Breast epithelium (tissue), 4 donors: ENCODE results near the gene CTNNA3. TPM values are rescaled to one million over a fixed set of nuclear protein-coding genes. Genes with fewer than 3 reads are reported as not detected.

Source experiments
- DNase-seq, 2 donors: peaks; one replicate each; pipeline ENCODE4 v3.0.0-alpha.2; 2019; ENCODE audit warnings: low spot score in 2 of 2
- H3K27ac ChIP-seq, 2 donors: fragments of 200-600 bp; sonication (generic) in 1 of 2; one replicate each; pipeline ENCODE4 v1.5.1; 2016 to 2019; ENCODE audit warnings: mild to moderate bottlenecking in 1 of 2
- H3K27me3 ChIP-seq, 2 donors: fragments of 200-600 bp; sonication (generic) in 1 of 2; one replicate each; pipeline versions ENCODE4 v1.5.1 to v1.6.0; 2017 to 2019; ENCODE audit warnings: control low read depth in 1 of 2, mild to moderate bottlenecking in 1 of 2
- H3K36me3 ChIP-seq: fragments of 200-600 bp; one replicate; pipeline ENCODE4 v1.5.1; 2019
- H3K4me1 ChIP-seq, 2 donors: fragments of 200-600 bp; sonication (generic); one replicate each; pipeline ENCODE4 v1.5.1; 2016 to 2019; ENCODE audit warnings: control low read depth in 1 of 2
- H3K4me3 ChIP-seq, 3 donors: fragments of 200-600 bp; sonication (generic); 1 replicate in 2 of 3; 2 replicates in 1 of 3; pipeline ENCODE4 v1.5.1; 2016 to 2019; ENCODE audit warnings: mild to moderate bottlenecking in 3 of 3, moderate library complexity in 2 of 3
- H3K9me3 ChIP-seq, 2 donors: fragments of 200-600 bp; sonication (generic) in 1 of 2; one replicate each; pipeline ENCODE4 v1.5.1; 2016 to 2019; ENCODE audit warnings: control low read depth in 1 of 2
- CTCF ChIP-seq, 3 donors: fragments of 450-650 bp; IDR thresholded peaks; one replicate each; pipeline ENCODE4 v1.5.1; 2016 to 2017; ENCODE audit warnings: antibody characterized with exemption in 3 of 3, mild to moderate bottlenecking in 3 of 3, moderate library complexity in 3 of 3
- POLR2A ChIP-seq: fragments of 450-650 bp; IDR thresholded peaks from one replicate; pipeline ENCODE4 v1.6.1; 2016; ENCODE audit warnings: antibody characterized with exemption, mild to moderate bottlenecking, moderate library complexity
- POLR2AphosphoS5 ChIP-seq, 3 donors: sonication (generic); formaldehyde crosslinking; IDR thresholded peaks; one replicate each; pipeline ENCODE4 v1.6.1; 2017; ENCODE audit warnings: antibody characterized with exemption in 3 of 3
- intact Hi-C: fragments of 100-400 bp; cut with DNase I; formaldehyde crosslinking; loops from one replicate; pipeline ENCODE4 v1.15.1; 2023; ENCODE audit warnings: low total_unique reads
- total RNA-seq, 3 donors: library from RNA; depleted of rRNA; stranded (reverse); fragments of >200 nt; gene quantifications; one replicate each; pipeline ENCODE4 v1.1.0, GENCODE V29; 2016

CTNNA3 gene
- total RNA-seq, 3 donors from 2014 or later: 0.33 to 1.1 (median 0.59) TPM

DNA sequence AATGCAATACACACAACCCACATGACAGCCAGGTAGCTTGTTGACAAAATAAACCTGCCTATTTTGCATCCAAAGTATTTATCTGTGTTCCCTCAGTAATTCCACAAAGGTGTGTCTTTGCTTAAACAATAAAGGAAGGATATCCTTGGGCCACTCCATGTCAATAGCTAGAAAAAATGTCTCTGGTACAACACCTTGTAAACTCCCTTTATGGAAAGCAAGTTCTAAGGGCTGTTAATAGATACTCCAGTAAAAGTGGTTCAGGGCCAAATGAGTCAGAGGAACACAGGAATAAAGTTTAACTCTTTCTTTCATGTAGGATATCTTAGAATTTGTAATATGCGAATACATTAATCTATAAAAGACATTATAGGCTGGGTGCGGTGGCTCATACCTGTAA, 867.0 kb downstream of the CTNNA3 start:
- intact Hi-C loops: no loop called here
- no peak for DNase-seq
- Histone ChIP-seq H3K4me3 (no peak overlapping the region), H3K27me3 (no peaks in the 10 kb centered on the region), H3K9me3 (no peaks in the 10 kb centered on the region), H3K36me3 (no peaks in the 10 kb centered on the region), H3K27ac (no peak overlapping the region), H3K4me1 (no peaks in the 10 kb centered on the region)
- no peak for TF ChIP-seq POLR2AphosphoS5 (IDR thresholded peaks at IDR 0.05)
- no peak for TF ChIP-seq CTCF (IDR thresholded peaks at IDR 0.05)
- no peak for TF ChIP-seq POLR2A

DNA sequence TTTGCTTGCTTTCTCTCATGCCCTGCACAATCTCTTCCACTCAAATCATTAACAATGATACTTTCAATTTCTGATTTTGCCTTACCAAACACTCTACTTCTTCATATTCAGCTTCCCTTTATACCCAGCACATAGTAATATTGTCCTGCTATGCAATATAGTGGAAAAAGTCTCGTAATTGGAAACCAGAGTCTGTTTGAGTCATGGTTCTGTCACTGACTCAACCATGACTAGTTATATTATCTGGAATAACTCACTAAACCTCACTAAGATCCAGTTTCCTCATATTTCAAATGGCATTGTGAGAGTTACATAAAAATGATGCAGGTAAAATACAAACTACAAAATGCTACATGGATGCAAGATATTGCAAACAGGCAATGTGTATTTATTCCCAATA, 868.6 kb downstream of the CTNNA3 start:
- no peaks in the 10 kb centered on the region for H3K4me1 ChIP-seq
- H3K27me3 ChIP-seq: no peaks in the 10 kb centered on the region
- H3K36me3 ChIP-seq: no peaks in the 10 kb centered on the region
- intact Hi-C loops: no loop called here
- H3K9me3 ChIP-seq: no peaks in the 10 kb centered on the region
- DNase-seq: no peak
- TF ChIP-seq CTCF (IDR thresholded peaks at IDR 0.05) (no peak), POLR2A (no peak), POLR2AphosphoS5 (IDR thresholded peaks at IDR 0.05) (no peak)
- no peak overlapping the region for H3K27ac ChIP-seq
- H3K4me3 ChIP-seq: no peak overlapping the region

DNA sequence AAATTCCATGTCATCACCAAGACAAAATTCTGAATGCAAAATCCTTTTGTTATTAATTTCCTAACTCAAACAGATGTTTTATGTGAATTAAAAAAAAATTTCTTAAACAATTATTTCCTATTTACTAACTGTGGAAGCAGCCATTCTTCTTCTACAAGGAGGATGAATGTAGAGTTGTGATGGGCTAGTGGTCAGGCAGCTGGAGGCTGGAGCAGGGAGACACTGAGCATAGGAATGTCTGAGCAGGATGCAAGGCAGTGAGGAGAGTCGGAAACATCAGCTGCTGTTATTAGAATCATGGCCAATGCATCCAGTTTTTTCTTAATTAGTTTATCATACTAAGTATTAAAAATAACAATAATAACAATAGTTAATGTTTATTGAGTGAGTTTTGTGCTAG, 872.7 kb downstream of the CTNNA3 start:
- no peaks in the 10 kb centered on the region for H3K9me3 ChIP-seq
- no peaks in the 10 kb centered on the region for H3K4me1 ChIP-seq
- no peak overlapping the region for H3K27ac ChIP-seq
- no peak for TF ChIP-seq CTCF (IDR thresholded peaks at IDR 0.05)
- TF ChIP-seq POLR2A: no peak
- TF ChIP-seq POLR2AphosphoS5 (IDR thresholded peaks at IDR 0.05): no peak
- intact Hi-C loops: no loop called here
- no peak overlapping the region for H3K4me3 ChIP-seq
- no peaks in the 10 kb centered on the region for H3K36me3 ChIP-seq
- no peaks in the 10 kb centered on the region for H3K27me3 ChIP-seq
- no peak for DNase-seq

GRCh38 chr10:66822801-66823200, 873.2 kb downstream of the CTNNA3 start:
- Histone ChIP-seq H3K27ac (no peak overlapping the region), H3K4me1 (no peaks in the 10 kb centered on the region), H3K9me3 (no peaks in the 10 kb centered on the region), H3K27me3 (no peaks in the 10 kb centered on the region), H3K36me3 (no peaks in the 10 kb centered on the region), H3K4me3 (no peak overlapping the region)
- no peak for DNase-seq
- TF ChIP-seq POLR2AphosphoS5 (IDR thresholded peaks at IDR 0.05): no peak
- no peak for TF ChIP-seq POLR2A
- TF ChIP-seq CTCF (IDR thresholded peaks at IDR 0.05): no peak
- intact Hi-C loops: no loop called here

- Histone ChIP-seq H3K4me1 (no peaks in the 10 kb centered on the region), H3K9me3 (no peaks in the 10 kb centered on the region), H3K27ac (no peak overlapping the region), H3K27me3 (no peaks in the 10 kb centered on the region), H3K36me3 (no peaks in the 10 kb centered on the region), H3K4me3 (no peak overlapping the region)
- intact Hi-C loops: no loop called here
- DNase-seq: no peak
- TF ChIP-seq POLR2AphosphoS5 (IDR thresholded peaks at IDR 0.05) (no peak), CTCF (IDR thresholded peaks at IDR 0.05) (no peak), POLR2A (no peak)
Observed at GRCh38 chr10:66819691-66820090, 876.3 kb downstream of the CTNNA3 start.
